ENCODE results near the gene PPP2R2C. TPM values are rescaled to one million over a fixed set of nuclear protein-coding genes. Genes with fewer than 3 reads are reported as not detected.

The PPP2R2C gene
- total and polyA plus RNA-seq, 2 donors = 5.4 to 6.4 TPM

DNA sequence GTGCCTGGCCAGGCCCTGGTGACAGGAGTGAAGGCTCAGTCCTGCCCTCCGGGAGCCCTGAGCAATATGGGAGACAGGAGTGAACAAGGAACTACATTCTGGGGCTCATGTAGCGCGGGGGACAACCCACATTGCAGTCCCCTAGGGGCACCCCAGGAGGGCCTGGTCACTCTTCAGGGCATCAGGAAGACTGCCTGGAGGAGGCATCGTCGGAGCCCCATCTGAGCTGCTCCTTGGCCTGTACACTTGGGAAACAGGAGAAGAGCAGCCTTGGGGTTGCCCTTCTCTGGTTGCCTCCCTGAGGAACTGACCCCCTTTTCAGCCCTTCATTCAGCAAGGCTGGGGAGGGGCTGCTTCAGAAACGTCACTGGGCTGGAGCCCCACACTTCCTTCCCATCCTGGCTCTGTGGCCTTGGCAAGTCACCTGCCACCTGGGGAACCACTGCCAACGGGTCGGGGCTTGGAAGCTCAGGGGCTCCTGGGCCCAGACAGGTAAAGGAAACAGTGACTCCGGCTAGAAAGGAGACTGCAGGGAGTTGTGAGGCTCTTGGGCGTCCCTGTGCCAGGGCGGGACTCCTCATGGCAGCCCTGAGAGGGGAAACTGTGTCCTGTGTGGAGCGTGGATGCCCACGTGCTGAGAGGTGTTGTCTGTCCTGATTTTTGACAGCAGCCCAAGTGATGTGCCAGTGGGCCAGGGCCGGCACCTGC lies 192.7 kb downstream of the PPP2R2C start:
- 80% methylated on average over 14 of the region's 14 CpGs for WGBS

GRCh38 chr4:6278801-6279197 lies 193.6 kb downstream of the PPP2R2C start:
- Histone ChIP-seq H3K4me1 (ENCODE audit: control insufficient read depth in 2 of 2, insufficient read depth in 2 of 2, low read length in 2 of 2) (peaks cover 0 to 6% of the 10 kb centered on the region in 2 donors), H3K9me3 (ENCODE audit: control insufficient read depth in 2 of 2, insufficient read depth in 1 of 2, low read length in 1 of 2) (no peaks in the 10 kb centered on the region), H3K27ac (ENCODE audit: low read depth in 1 of 2, low read length in 1 of 2) (peak overlapping the region in 1 of 2 donors; percentile 12), H3K27me3 (ENCODE audit: control insufficient read depth in 2 of 2, insufficient read depth in 1 of 2, low read length in 1 of 2) (no peaks in the 10 kb centered on the region), H3K4me3 (ENCODE audit: low read length in 2 of 2) (no peak overlapping the region), H3K36me3 (ENCODE audit: control insufficient read depth in 2 of 2, insufficient read depth in 2 of 2, low read length in 1 of 2) (no peaks in the 10 kb centered on the region)
- 7% methylated on average over 10 of the region's 10 CpGs for WGBS
- no peak for DNase-seq (ENCODE audit: low read depth in 6 of 9, low spot score in 9 of 9)

More for the DNA sequence above, 192.7 kb downstream of the PPP2R2C start:
- Histone ChIP-seq H3K9me3 (ENCODE audit: control insufficient read depth in 2 of 2, insufficient read depth in 1 of 2, low read length in 1 of 2) (no peaks in the 10 kb centered on the region), H3K36me3 (ENCODE audit: control insufficient read depth in 2 of 2, insufficient read depth in 2 of 2, low read length in 1 of 2) (no peaks in the 10 kb centered on the region), H3K27ac (ENCODE audit: low read depth in 1 of 2, low read length in 1 of 2) (no peak overlapping the region), H3K4me3 (ENCODE audit: low read length in 2 of 2) (no peak overlapping the region), H3K27me3 (ENCODE audit: control insufficient read depth in 2 of 2, insufficient read depth in 1 of 2, low read length in 1 of 2) (no peaks in the 10 kb centered on the region), H3K4me1 (ENCODE audit: control insufficient read depth in 2 of 2, insufficient read depth in 2 of 2, low read length in 2 of 2) (peaks cover 0 to 6% of the 10 kb centered on the region in 2 donors)
- DNase-seq (ENCODE audit: low read depth in 6 of 9, low spot score in 9 of 9) = no peak

- Histone ChIP-seq H3K27ac (ENCODE audit: low read depth in 1 of 2, low read length in 1 of 2) (peak overlapping the region in 1 of 2 donors; percentile 12), H3K4me3 (ENCODE audit: low read length in 2 of 2) (no peak overlapping the region), H3K9me3 (ENCODE audit: control insufficient read depth in 2 of 2, insufficient read depth in 1 of 2, low read length in 1 of 2) (no peaks in the 10 kb centered on the region), H3K4me1 (ENCODE audit: control insufficient read depth in 2 of 2, insufficient read depth in 2 of 2, low read length in 2 of 2) (peaks cover 0 to 6% of the 10 kb centered on the region in 2 donors), H3K27me3 (ENCODE audit: control insufficient read depth in 2 of 2, insufficient read depth in 1 of 2, low read length in 1 of 2) (no peaks in the 10 kb centered on the region), H3K36me3 (ENCODE audit: control insufficient read depth in 2 of 2, insufficient read depth in 2 of 2, low read length in 1 of 2) (no peaks in the 10 kb centered on the region)
- no peak for DNase-seq (ENCODE audit: low read depth in 6 of 9, low spot score in 9 of 9)
- 60% methylated on average over 21 of the region's 21 CpGs for WGBS
These were observed 194.2 kb downstream of the PPP2R2C start for GRCh38 chr4:6277935-6278800.

DNA sequence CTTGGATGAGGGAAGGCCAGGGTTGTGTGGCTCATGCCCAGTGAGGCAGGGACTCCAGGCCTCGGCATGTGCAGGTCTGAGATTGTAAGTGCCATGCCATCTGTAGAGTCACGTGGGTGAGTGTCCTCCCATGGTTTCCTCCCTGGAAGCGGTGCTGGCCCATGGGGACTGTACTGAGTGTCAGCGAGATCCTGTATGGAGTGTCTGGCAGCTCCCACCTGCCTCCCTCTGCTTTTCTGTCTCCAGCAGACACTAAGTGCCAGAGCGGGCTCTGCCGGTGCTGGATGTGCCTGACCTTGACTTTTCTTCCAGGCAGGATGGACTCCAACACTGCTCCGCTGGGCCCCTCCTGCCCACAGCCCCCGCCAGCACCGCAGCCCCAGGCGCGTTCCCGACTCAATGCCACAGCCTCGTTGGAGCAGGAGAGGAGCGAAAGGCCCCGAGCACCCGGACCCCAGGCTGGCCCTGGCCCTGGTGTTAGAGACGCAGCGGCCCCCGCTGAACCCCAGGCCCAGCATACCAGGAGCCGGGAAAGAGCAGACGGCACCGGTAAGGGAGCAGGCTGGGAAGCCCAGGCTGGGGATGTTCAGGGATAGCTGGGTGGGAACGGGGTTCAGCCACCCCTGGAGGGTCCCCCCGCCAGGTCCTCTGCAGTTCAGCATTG lies 195.1 kb downstream of the PPP2R2C start:
- 96% methylated on average over 24 of the region's 24 CpGs for WGBS
- DNase-seq (ENCODE audit: low read depth in 6 of 9, low spot score in 9 of 9) = no peak
- Histone ChIP-seq H3K4me3 (ENCODE audit: low read length in 2 of 2) (no peak overlapping the region), H3K4me1 (ENCODE audit: control insufficient read depth in 2 of 2, insufficient read depth in 2 of 2, low read length in 2 of 2) (peaks cover 0 to 6% of the 10 kb centered on the region in 2 donors), H3K36me3 (ENCODE audit: control insufficient read depth in 2 of 2, insufficient read depth in 2 of 2, low read length in 1 of 2) (no peaks in the 10 kb centered on the region), H3K27ac (ENCODE audit: low read depth in 1 of 2, low read length in 1 of 2) (no peak overlapping the region), H3K9me3 (ENCODE audit: control insufficient read depth in 2 of 2, insufficient read depth in 1 of 2, low read length in 1 of 2) (no peaks in the 10 kb centered on the region), H3K27me3 (ENCODE audit: control insufficient read depth in 2 of 2, insufficient read depth in 1 of 2, low read length in 1 of 2) (peaks cover 0 to under 1% of the 10 kb centered on the region in 2 donors)

GRCh38 chr4:6275898-6276806 lies 196.3 kb downstream of the PPP2R2C start:
- Histone ChIP-seq H3K4me1 (ENCODE audit: control insufficient read depth in 2 of 2, insufficient read depth in 2 of 2, low read length in 2 of 2) (peaks cover 0 to 6% of the 10 kb centered on the region in 2 donors), H3K4me3 (ENCODE audit: low read length in 2 of 2) (no peak overlapping the region), H3K9me3 (ENCODE audit: control insufficient read depth in 2 of 2, insufficient read depth in 1 of 2, low read length in 1 of 2) (no peaks in the 10 kb centered on the region), H3K27me3 (ENCODE audit: control insufficient read depth in 2 of 2, insufficient read depth in 1 of 2, low read length in 1 of 2) (peaks cover 3 to 11% of the 10 kb centered on the region in 2 donors), H3K36me3 (ENCODE audit: control insufficient read depth in 2 of 2, insufficient read depth in 2 of 2, low read length in 1 of 2) (no peaks in the 10 kb centered on the region), H3K27ac (ENCODE audit: low read depth in 1 of 2, low read length in 1 of 2) (no peak overlapping the region)
- 93% methylated on average over 22 of the region's 22 CpGs for WGBS
- no peak for DNase-seq (ENCODE audit: low read depth in 6 of 9, low spot score in 9 of 9)

- 92% methylated on average over 10 of the region's 10 CpGs for WGBS
- Histone ChIP-seq H3K9me3 (ENCODE audit: control insufficient read depth in 2 of 2, insufficient read depth in 1 of 2, low read length in 1 of 2) (no peaks in the 10 kb centered on the region), H3K36me3 (ENCODE audit: control insufficient read depth in 2 of 2, insufficient read depth in 2 of 2, low read length in 1 of 2) (no peaks in the 10 kb centered on the region), H3K27me3 (ENCODE audit: control insufficient read depth in 2 of 2, insufficient read depth in 1 of 2, low read length in 1 of 2) (peaks cover 10 to 19% of the 10 kb centered on the region in 2 donors), H3K27ac (ENCODE audit: low read depth in 1 of 2, low read length in 1 of 2) (no peak overlapping the region), H3K4me1 (ENCODE audit: control insufficient read depth in 2 of 2, insufficient read depth in 2 of 2, low read length in 2 of 2) (peaks cover 0 to 8% of the 10 kb centered on the region in 2 donors), H3K4me3 (ENCODE audit: low read length in 2 of 2) (no peak overlapping the region)
- DNase-seq (ENCODE audit: low read depth in 6 of 9, low spot score in 9 of 9) = no peak
These were observed 197.1 kb downstream of the PPP2R2C start for GRCh38 chr4:6275351-6275750.

DNA sequence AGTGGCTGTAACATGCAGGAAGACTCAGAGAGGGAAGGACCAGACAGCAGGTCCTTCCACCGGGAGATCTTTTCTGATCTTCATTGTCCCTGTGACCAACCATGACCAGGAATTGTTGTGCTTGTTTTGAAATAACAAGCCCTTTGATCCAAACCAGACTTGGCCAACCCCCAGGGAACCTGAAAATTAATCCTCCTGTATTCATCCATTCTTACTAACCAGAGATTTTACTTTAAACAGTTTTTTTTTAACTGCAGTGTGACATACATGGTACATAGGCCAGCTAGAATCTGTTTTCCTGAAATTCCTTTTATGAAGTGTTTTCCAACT lies 198.8 kb downstream of the PPP2R2C start:
- Histone ChIP-seq H3K9me3 (ENCODE audit: control insufficient read depth in 2 of 2, insufficient read depth in 1 of 2, low read length in 1 of 2) (no peaks in the 10 kb centered on the region), H3K36me3 (ENCODE audit: control insufficient read depth in 2 of 2, insufficient read depth in 2 of 2, low read length in 1 of 2) (no peaks in the 10 kb centered on the region), H3K27ac (ENCODE audit: low read depth in 1 of 2, low read length in 1 of 2) (no peak overlapping the region), H3K4me1 (ENCODE audit: control insufficient read depth in 2 of 2, insufficient read depth in 2 of 2, low read length in 2 of 2) (peaks cover 0 to 14% of the 10 kb centered on the region in 2 donors), H3K27me3 (ENCODE audit: control insufficient read depth in 2 of 2, insufficient read depth in 1 of 2, low read length in 1 of 2) (peaks cover 14 to 35% of the 10 kb centered on the region in 2 donors), H3K4me3 (ENCODE audit: low read length in 2 of 2) (no peak overlapping the region)
- WGBS = 90% methylated on average over 1 of the region's 1 CpG
- no peak for DNase-seq (ENCODE audit: low read depth in 6 of 9, low spot score in 9 of 9)

GRCh38 chr4:6272863-6273660 lies 199.4 kb downstream of the PPP2R2C start:
- Histone ChIP-seq H3K4me3 (ENCODE audit: low read length in 2 of 2) (no peak overlapping the region), H3K4me1 (ENCODE audit: control insufficient read depth in 2 of 2, insufficient read depth in 2 of 2, low read length in 2 of 2) (peaks cover 0 to 8% of the 10 kb centered on the region in 2 donors), H3K27me3 (ENCODE audit: control insufficient read depth in 2 of 2, insufficient read depth in 1 of 2, low read length in 1 of 2) (peaks cover 16 to 37% of the 10 kb centered on the region in 2 donors), H3K36me3 (ENCODE audit: control insufficient read depth in 2 of 2, insufficient read depth in 2 of 2, low read length in 1 of 2) (no peaks in the 10 kb centered on the region), H3K9me3 (ENCODE audit: control insufficient read depth in 2 of 2, insufficient read depth in 1 of 2, low read length in 1 of 2) (no peaks in the 10 kb centered on the region), H3K27ac (ENCODE audit: low read depth in 1 of 2, low read length in 1 of 2) (no peak overlapping the region)
- 88% methylated on average over 15 of the region's 15 CpGs for WGBS
- no peak for DNase-seq (ENCODE audit: low read depth in 6 of 9, low spot score in 9 of 9)

All from thymus (tissue), 11 donors.